ENCODE data around the gene NUTM1.
"Not testable (repeated sequence)": the region's sequence is repeated elsewhere in the genome, so short reads cannot be mapped to it uniquely, and the experiment has no call there.

NUTM1 gene

DNA sequence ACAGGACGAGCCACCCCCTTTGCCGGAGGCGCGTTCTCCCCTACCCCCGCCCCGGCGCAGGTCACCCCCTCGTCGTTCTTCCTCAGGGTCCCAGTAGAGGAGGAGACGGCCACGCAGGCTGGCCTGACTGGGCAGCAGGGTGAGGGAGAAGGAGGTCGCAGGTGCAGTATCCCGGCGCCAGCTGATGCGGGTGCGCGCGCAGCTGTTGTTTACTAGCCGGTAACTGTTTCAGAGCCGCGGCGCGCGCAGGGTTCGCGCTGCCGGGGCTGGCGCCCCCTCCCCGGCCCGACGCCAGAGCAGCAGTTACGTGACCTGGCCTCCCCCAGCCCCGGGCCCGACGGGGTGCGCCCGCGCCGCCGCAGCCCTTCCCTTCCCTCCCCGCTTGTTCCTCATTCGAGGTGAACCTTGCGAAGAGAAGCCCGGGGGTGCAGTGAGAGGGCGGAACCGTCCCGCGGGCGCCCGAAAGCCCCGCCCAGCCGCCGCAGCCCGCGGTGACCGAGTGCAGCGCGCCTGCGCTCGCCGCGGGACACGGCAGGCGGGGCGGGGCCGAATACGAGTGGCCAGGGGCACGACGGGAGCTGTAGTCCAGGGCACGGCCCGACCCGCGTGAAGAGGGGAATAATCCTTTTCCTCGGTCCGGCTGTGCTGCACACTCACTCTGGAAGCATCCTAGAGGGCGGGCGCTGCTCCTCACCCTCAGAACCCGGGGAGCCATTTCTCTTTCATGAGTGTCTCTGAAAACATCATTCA lies 5.4 kb upstream of the NUTM1 start, which contains the start of gene SLC12A6:
Gene SLC12A6 (minus strand): TSS at position 225 of the 750 bp plus-strand sequence. CDS start 1,101 bp downstream, outside the sequence.
- DNase-seq (ENCODE audit: low spot score), result peak; percentile 89

DNA sequence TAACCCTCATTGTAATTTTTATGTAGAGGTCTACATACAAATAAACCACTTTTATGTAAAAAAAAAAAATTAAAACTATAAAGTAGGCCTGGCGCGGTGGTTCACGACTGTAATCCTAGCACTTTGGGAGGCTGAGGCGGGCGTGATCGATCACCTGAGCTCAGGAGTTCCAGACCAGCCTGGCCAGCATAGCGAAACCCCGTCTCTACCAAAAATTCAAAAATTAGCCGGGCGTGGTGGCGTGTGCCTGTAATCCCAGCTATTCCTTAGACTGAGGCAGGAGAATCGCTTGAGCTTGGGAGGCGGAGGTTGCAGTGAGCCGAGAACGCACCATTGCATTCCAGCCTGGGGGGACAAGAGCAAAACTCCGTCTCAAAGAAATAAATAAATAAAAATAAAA lies 4.8 kb upstream of the NUTM1 start:
- DNase-seq (ENCODE audit: low spot score), result no peak

DNA sequence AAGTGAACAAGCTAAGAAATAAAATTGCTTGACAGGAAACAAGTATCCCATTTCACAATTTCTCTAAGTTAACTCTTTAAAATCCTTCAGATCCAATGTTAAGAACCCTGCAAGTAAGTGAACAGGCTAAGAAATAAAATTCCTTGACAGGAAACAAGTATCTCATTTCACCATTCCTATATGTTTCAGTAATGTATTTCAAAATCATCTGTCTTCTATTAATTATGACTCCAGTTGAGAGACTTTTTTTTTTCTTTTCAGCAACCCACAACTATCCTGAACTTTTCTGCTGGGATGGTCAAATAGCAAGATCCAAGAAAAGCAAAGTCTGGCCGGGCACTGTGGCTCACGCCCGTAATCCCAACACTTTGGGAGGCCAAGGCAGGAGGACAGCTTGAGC lies 3.2 kb upstream of the NUTM1 start:
- DNase-seq (ENCODE audit: low spot score), result no peak

DNA sequence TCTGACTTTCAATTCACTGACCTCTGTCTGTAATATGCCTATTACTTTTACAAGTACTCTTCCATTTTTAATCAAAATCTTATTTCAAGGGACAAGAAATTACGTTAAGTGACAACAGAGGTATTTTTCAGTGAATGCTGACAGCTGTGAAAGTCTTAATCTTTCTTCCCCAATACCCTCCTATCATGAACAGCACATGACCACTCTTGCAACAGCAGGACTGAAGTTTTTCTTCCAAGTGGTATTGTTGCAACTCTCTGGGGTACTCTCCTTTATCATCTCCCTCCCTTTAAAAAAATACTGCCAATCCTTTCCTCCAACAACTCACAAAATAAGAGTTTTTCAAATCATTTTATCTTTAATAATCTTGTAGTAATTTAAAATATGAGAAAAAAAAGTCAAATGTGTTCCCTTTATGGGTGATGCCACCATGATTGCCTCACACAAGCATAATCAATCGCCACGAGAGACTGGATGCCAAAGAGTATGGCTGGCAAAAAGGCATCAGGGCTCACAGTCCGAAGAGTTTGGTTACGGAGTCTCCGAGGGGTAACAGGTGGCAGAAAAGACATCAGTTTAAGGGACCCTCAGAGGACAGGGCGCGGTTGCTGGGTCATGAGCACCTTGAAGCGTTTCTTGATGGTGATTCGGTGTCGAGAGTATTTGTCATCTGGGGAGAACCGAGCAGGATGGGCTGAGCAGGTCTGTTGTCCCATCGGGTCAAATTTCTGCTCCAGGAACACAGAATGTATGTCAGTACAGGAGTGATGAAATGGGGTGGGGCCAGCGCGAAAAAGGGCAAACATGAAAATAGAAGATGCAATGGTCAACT lies 1.5 kb upstream of the NUTM1 start:
- no peak for DNase-seq (ENCODE audit: low spot score)

DNA sequence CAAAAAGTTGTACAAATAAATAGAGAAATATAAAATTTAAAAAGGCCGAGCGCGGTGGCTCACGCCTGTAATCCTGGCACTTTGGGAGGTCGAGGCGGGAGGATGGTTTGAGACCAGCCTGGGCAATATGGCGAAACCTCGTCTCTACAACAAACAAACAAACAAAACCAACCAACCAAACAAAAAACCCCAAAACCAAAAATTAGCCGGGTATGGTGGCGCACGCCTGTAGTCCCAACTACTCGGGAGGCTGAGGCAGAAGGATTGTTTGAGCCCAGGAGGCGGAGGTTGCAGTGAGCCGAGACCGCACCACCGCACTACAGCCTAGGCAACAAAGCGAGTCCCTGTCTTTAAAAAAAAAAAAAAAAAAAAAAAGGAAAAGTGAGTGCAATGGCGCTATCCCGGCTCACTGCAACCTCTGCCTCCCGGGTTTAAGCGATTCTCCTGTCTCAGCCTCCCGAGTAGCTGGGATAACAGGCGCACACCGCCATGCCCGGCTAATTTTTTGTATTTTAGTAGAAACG lies 840 bp upstream of the NUTM1 start:
- DNase-seq (ENCODE audit: low spot score), result not testable (repeated sequence)

DNA sequence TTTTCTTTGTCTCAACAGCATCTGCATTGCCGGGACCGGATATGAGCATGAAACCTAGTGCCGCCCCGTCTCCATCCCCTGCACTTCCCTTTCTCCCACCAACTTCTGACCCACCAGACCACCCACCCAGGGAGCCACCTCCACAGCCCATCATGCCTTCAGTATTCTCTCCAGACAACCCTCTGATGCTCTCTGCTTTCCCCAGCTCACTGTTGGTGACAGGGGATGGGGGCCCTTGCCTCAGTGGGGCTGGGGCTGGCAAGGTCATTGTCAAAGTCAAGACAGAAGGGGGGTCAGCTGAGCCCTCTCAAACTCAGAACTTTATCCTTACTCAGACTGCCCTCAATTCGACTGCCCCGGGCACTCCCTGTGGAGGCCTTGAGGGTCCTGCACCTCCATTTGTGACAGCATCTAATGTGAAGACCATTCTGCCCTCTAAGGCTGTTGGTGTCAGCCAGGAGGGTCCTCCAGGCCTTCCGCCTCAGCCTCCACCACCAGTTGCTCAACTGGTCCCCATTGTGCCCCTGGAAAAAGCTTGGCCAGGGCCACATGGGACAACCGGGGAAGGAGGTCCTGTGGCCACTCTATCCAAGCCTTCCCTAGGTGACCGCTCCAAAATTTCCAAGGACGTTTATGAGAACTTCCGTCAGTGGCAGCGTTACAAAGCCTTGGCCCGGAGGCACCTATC lies 5.0 kb downstream of the NUTM1 start:
- no peak for DNase-seq (ENCODE audit: low spot score)

DNA sequence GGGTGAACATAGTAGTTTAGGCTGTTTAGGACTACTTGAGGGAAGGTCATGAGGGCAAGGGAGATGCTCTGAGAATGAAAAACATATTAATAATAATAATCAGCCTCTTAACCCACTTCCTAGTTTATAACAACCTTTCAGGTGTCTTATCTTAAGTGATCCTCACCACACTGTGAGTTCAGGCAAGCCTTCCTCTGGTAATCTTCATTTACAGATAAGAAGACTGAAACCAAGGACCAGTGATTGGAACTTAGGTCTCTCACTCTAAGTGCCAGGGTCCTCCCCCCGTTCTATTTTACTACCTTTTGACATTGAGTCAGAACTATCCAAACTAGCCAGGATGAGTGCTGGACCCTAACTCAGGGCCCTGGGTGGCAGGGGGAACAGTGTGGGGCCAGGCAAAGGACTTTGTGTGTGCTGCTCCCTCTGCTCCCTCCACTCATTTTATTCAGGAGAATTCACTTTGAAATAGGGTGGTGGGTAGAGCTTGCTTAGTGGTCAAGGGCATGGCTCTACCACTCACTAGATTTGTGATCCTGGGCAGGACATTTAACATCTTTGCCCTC lies 5.7 kb downstream of the NUTM1 start:
- DNase-seq (ENCODE audit: low spot score), result no peak

DNA sequence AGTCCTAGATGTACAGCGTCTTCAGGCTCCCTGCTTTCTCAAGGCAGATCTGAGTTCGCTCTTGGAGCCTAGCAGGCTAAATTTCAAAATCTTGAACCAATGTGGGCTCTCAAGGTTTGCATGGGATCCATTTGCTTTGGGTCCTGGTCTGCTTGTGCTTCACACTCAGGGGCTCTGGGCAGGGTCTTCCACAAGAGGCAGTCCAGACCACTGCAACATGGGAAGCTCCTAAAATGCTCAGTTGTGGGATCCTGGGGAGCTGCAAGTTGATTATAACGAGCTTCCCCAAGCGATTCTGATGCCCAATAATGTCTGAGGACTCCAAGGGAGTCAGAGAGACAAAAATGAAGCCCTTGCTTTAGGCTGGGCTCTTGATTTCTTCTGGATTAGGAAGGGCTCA lies 6.7 kb downstream of the NUTM1 start:
- DNase-seq (ENCODE audit: low spot score), result no peak

DNA sequence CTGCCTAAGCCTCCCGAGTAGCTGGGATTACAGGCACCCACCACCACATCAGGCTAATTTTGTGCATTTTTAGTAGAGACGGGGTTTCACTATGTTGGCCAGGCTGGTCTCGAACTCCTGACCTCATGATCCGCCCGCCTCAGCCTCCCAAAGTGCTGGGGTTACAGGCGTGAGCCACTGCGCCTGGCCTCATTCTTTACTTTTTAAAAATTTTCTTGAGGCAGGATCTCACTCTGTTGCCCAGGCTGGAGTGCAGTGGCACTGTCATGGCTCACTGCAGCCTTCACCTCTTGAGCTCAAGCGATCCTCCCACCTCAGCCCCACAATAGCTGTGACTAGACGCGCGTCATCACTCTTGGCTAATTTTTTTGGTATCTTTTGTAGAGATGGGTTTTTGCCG lies 9.9 kb downstream of the NUTM1 start:
- not testable (repeated sequence) for DNase-seq (ENCODE audit: low spot score)

DNA sequence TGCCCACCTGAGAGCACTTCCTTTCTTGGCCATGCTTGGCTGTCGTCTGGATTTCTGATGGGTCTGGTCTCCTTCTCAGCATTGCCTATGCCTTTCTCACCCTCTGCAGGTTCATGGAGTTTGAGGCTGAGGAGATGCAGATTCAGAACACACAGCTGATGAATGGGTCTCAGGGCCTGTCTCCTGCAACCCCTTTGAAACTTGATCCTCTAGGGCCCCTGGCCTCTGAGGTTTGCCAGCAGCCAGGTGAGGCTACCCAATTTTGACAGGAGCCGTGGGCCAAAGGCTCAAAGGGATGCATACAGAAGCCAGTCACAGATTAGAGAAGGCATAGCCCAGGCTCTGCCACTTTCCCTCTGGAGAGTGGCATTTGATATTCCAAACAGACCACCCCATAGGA lies 10.5 kb downstream of the NUTM1 start:
- DNase-seq (ENCODE audit: low spot score), result no peak

DNA sequence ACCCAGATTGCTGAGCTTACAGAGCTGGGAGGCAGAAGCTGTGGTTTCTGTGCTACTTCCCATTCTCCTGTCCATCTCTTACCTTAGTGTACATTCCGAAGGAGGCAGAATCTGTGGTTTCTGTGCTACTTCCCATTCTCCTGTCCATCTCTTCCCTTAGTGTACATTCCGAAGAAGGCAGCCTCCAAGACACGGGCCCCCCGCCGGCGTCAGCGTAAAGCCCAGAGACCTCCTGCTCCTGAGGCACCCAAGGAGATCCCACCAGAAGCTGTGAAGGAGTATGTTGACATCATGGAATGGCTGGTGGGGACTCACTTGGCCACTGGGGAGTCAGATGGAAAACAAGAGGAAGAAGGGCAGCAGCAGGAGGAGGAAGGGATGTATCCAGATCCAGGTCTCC lies 11.2 kb downstream of the NUTM1 start:
- DNase-seq (ENCODE audit: low spot score), result no peak

DNA sequence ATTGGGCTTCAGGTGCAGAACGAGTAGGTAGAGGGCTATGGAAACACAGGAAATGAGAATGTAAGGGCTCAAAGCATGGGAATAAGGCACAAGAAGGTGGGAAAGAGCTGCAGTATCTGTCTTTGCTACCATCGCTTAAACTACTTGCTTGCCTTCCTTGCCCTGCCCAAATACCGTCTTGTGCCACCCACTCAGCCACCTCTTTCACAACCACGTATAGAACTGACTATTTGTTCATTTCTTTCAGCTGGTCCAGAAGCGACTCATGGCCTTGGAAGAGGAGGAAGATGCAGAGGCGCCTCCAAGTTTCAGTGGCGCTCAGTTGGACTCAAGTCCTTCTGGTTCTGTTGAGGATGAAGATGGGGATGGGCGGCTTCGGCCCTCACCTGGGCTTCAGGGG lies 12.1 kb downstream of the NUTM1 start:
- no peak for DNase-seq (ENCODE audit: low spot score)

DNA sequence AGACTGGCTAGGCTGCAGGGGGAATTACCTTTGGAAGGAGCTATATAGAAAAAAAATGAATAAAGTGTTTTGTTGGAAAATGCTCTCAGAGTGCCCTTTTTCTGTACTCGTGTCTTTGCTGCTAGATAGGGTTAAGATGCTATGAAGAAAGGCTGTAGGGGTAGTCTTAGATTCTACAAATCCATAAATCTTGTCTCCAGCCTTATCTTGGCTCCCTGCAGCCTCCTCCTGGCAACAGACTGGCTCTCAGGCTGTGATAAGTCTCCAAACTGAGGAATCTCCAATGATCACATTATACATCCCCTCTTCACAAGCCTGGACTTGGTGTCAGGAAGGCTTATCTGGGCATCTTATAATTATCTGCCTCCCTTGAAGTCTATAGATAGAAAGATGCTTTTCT lies 14.5 kb downstream of the NUTM1 start:
- no peak for DNase-seq (ENCODE audit: low spot score)

DNA sequence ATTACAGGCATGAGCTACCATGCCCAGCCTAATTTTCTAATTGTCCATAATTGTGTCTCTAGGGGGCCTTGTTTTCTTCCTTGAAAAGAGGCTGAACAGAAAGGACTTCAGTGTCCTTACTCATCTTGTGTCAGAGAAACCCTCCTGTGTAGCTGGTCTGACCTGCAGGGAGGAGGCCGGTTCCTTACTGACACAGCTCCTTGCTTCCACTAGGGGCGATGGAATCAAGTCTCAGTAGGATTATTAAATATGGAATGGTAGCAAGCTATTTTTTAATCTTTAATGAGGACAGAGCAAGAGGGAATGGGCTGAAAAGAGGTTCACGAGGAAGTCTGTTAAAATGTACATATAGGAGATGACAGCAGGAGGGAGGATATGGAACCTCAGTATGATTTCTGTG lies 15.3 kb downstream of the NUTM1 start:
- no peak for DNase-seq (ENCODE audit: low spot score)

DNA sequence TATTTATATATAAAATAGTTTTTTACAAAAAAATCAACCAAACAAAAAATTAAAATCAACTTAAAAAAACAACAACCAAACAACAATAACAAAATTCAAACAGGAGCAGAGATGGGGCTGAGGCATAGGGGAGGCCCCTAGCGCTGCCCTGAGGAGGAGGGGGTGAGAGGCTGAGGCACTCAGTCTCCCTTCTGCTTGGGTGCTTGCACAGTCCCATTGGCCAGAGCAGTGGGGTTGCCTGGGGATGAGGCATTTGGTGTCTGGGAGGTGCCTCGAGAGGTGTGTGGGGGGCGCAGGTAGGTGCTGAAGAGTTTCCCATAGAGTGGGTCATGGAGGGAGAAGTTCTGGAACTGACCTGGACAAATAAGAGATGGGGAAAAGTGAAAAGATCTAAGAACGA lies 15.8 kb downstream of the NUTM1 start:
- DNase-seq (ENCODE audit: low spot score), result no peak

DNA sequence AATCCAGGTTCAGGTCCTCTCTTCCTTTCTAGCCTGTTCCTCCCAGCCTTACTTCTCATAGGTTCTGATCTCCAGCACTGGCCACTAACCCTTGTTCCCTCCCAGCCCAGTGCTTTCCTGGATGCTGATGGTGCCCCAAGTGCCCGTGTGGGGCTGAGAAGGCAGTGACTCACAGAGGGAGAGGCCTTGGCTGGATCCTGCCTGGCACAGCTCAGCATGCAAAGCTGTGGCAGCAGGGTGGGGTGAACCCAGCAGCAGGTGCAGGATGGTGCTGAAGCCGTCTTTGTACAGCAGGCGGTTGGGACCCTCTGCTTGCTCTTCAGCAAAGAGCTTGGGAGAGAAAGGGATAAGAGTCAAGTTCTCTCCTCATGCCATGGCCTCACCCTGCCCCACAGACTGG lies 16.3 kb downstream of the NUTM1 start:
- no peak for DNase-seq (ENCODE audit: low spot score)

DNA sequence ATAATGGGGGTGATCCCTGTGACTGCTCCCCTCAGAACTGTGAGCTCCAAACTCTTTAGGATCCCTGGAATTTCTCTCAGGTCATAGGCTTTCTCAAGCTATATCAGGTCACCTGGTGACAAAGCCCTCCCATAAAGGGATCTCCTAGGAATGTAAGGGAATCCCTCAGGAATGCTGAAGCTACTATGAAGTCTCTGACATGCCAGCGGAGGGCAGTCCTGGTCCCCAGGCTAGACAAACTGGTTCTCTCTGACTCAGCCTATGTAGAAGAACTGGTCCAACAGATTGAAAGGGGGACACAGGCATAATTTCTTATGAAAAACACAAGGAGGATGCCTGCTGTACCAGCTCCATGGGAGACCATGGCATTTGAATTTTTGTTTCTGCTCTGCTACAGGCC lies 17.2 kb downstream of the NUTM1 start:
- DNase-seq (ENCODE audit: low spot score), result no peak

DNA sequence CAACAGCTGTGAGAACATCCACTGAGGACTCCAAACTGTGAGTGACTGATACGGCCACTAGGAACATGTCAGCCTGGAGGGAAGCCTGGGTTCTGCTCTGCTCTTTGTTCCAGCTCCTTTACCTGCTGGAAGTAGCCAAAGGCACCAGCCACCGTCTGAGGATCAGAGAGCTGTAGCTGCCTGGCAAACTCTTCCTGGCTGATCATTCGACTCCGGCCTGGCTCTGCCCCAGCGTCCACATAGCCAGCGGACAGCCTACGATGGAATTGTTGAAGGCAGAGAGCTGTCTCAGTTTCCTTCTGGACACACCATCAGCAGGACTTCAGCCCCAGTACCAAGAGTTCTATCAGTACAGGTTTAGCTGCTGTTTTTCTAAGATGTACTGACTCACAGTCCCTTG lies 18.2 kb downstream of the NUTM1 start:
- no peak for DNase-seq (ENCODE audit: low spot score)

DNA sequence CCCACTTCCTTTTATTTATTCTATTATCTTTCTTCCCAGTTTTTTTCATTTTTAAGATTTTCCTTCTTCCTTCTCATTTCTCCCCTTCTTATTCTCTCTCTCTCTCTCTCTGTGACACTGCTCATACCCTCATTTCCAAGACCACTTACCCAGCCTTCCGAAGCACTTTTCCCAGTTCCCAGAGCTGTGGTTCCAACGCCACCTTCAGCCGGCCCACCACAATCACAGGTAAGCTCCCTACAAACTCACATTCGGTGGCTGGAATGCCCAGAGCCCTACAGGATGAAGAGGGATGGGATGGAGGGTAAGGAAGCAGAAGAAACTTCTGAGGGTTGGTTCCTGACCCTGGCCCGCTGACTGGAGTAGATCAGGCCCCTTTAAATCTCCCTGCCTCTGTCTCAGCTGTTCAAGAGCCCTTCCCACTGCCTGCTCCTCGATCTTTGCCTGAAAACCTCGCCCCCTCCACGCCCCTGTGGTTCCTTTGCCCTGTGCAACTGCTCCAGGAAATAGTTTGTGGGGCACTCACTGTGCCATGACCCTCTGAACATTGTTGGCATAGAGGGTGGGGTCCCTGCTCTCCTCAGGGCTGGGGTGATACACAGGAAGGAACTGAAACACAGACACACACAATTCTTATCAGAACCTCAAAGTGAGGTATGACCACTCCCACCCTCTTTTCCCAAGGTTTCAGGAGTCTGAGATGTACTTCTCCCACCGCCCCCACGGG lies 19.1 kb downstream of the NUTM1 start:
- DNase-seq (ENCODE audit: low spot score), result no peak

DNA sequence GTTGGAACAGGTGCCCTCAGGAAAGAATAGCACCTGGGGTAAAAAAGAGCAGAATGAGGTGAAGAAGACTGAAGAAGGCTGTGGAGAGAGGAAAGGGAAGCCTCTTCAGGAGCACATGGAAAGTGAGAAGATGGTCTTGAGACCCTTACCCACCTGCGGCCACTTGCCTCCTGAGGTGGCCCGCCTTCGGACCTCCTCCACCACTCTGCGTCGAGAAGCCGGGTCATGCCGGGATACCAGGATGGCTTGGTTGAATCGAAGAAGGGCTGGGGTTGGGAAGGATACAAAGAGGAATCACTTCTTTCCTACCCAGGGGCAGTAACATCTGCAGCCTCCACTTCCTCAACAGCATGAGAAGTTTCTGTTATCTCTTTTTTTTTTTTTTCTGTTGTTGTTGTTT lies 20.9 kb downstream of the NUTM1 start:
- no peak for DNase-seq (ENCODE audit: low spot score)

DNA sequence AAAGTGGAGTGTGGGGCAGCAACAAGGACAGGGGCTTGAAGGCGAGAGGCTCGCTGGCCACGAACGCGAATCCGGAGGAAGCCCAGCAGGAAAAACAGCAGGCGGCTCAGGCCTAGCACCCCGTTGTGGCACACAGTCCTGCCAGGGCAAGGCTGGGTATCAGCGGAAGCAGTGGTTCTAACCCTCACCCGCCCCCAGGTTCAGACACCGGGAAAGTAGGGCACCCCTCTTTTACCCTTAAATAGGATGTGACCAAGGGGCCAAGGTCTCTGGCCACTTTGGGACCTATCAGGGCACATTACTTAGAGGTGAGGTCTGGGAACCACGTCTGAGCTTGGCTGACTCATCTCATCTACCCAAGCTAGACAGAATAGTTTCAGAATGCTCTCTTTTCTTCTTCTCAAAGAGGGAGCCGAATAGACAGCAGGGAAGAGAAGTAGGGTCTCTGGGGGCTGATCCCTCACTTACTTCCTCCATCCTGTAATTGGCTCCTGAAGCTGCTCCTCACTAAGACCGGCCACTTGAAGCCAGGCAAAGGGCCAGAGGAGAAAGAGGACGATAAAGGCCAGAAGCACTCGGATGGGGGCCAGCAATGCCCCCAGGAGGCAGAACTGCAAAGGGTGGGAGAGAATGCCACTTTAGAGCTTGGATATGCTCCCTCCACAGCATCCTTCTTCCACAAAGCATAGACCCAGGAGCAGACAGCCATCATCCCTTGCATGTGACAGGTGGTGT lies 22.1 kb downstream of the NUTM1 start:
- DNase-seq (ENCODE audit: low spot score), result no peak

Data from CD4-positive, alpha-beta T cell treated with Interleukin-6 at 100 ng/mL for 8 hours (primary cell).